Measurements from ENCODE around the gene MSRB1. TPM values are rescaled to one million over a fixed set of nuclear protein-coding genes. Genes with fewer than 3 reads are reported as not detected.
"Not testable (repeated sequence)": the region's sequence is repeated elsewhere in the genome, so short reads cannot be mapped to it uniquely, and the experiment has no call there.

MSRB1 gene
- total RNA-seq, 1 experiment from 2014 or later, result 18.3 TPM

GRCh38 chr16:1899641-1900451 lies 43.2 kb downstream of the MSRB1 start:
- POLR2A ChIA-PET, result interaction anchor here (0.6 kb wide), 1 partner anchor 26 kb away, joined by 3 read pairs; no protein-coding TSS in a partner anchor
- H3K9me3 ChIP-seq (ENCODE audit: control insufficient read depth in 1 of 2, insufficient read depth in 1 of 2, low read depth in 1 of 2, low read length in 2 of 2), result no peaks in the 10 kb centered on the region
- intact Hi-C loops (cut with micrococcal nuclease), result no loop called here
- no peak overlapping the region for H3K9ac ChIP-seq (ENCODE audit: low read length)
- no peak overlapping the region for H3K4me2 ChIP-seq (ENCODE audit: low read length)
- H3K4me3 ChIP-seq (replicated peaks in 1 of 2; ENCODE audit: low read depth in 1 of 2, low read length in 2 of 2), result no peak overlapping the region
- no TSS peak for BruUV-seq (replicated peaks)
- RAD21 ChIA-PET (ENCODE audit: low non-redundant PET in 1 of 2, low total read pairs in 2 of 2, uncharacterized antibody in 2 of 2, unreplicated experiment in 2 of 2), result no interaction called here
- peaks cover 2 to 10% of the 10 kb centered on the region in 2 experiments; a peak in 2 of 4 replicates for H3K4me1 ChIP-seq (ENCODE audit: control insufficient read depth in 1 of 2, insufficient read depth in 2 of 2, low read length in 2 of 2)
- no peaks in the 10 kb centered on the region for H3K27me3 ChIP-seq (ENCODE audit: insufficient read depth, low read length)
- ATAC-seq (no peak), DNase-seq (ENCODE audit: low read depth, low spot score) (no peak)
- H4K20me1 ChIP-seq (ENCODE audit: insufficient read depth), result no peaks in the 10 kb centered on the region
- H3K36me3 ChIP-seq (ENCODE audit: control insufficient read depth in 1 of 2, insufficient read depth in 2 of 2, low read length in 2 of 2), result no peaks in the 10 kb centered on the region
- no peaks in the 10 kb centered on the region for H3K9me2 ChIP-seq (ENCODE audit: insufficient read depth)
- no peaks in the 10 kb centered on the region for H3K79me2 ChIP-seq (ENCODE audit: insufficient read depth, low read length)
- no peak overlapping the region for H3K27ac ChIP-seq (ENCODE audit: low read depth, low read length)
- CTCF ChIA-PET, result no interaction called here
- no peak overlapping the region for H2AFZ ChIP-seq (ENCODE audit: low read depth, low read length, poor library complexity, severe bottlenecking)
- TF ChIP-seq CEBPB (IDR thresholded peaks at IDR 0.05; ENCODE audit: low read depth) (no peak), ZNF274 (IDR thresholded peaks at IDR 0.05; ENCODE audit: low read depth, low read length) (no peak), MAX (IDR thresholded peaks at IDR 0.05) (no peak), SIN3A (IDR thresholded peaks at IDR 0.05; ENCODE audit: low read depth) (no peak), CTCF (IDR thresholded peaks at IDR 0.05 in 2 of 3, conservative IDR thresholded peaks at IDR 0.05 in 1 of 3; ENCODE audit: borderline replicate concordance in 1 of 3, insufficient read depth in 1 of 3, low read depth in 2 of 3, low read length in 2 of 3) (no peak)
- TF ChIP-seq, protein P1, sequence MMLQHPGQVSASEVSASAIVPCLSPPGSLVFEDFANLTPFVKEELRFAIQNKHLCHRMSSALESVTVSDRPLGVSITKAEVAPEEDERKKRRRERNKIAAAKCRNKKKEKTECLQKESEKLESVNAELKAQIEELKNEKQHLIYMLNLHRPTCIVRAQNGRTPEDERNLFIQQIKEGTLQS (IDR thresholded peaks at IDR 0.05), result no peak

DNA sequence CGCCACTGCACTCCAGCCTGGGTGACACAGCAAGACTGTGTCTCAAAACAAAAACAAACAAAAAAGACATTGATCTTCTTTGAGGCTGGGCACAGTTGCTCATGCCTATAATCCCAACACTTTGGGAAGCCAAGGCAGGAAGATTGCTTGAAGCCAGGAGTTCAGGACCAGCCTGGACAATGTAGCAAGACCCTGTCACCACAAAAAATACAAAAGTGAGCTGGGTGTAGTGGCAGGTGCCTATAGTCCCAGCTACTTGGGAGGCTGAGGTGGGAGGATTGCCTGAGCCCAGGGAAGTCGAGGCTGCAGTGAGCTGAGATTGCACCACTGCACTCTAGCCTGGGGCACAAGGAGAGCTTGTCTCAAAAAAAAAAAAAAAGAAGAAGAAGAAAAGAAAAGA lies 45.3 kb downstream of the MSRB1 start:
- H3K27ac ChIP-seq (ENCODE audit: low read depth, low read length); CTCF ChIA-PET; H3K4me3 ChIP-seq (replicated peaks in 1 of 2; ENCODE audit: low read depth in 1 of 2, low read length in 2 of 2); H3K27me3 ChIP-seq (ENCODE audit: insufficient read depth, low read length); H4K20me1 ChIP-seq (ENCODE audit: insufficient read depth); intact Hi-C loops (cut with micrococcal nuclease); H3K9ac ChIP-seq (ENCODE audit: low read length); POLR2A ChIA-PET; H2AFZ ChIP-seq (ENCODE audit: low read depth, low read length, poor library complexity, severe bottlenecking); DNase-seq (ENCODE audit: low read depth, low spot score); H3K9me3 ChIP-seq (ENCODE audit: control insufficient read depth in 1 of 2, insufficient read depth in 1 of 2, low read depth in 1 of 2, low read length in 2 of 2); H3K9me2 ChIP-seq (ENCODE audit: insufficient read depth); H3K79me2 ChIP-seq (ENCODE audit: insufficient read depth, low read length); BruUV-seq (replicated peaks); ATAC-seq; H3K4me2 ChIP-seq (ENCODE audit: low read length); H3K36me3 ChIP-seq (ENCODE audit: control insufficient read depth in 1 of 2, insufficient read depth in 2 of 2, low read length in 2 of 2): not testable (repeated sequence)
- peaks cover 2 to 10% of the 10 kb centered on the region in 2 experiments; a peak in 2 of 4 replicates for H3K4me1 ChIP-seq (ENCODE audit: control insufficient read depth in 1 of 2, insufficient read depth in 2 of 2, low read length in 2 of 2)
- RAD21 ChIA-PET (ENCODE audit: low non-redundant PET in 1 of 2, low total read pairs in 2 of 2, uncharacterized antibody in 2 of 2, unreplicated experiment in 2 of 2), result interaction anchor here in 1 of 2 experiments (0.7 kb wide), 1 partner anchor 126 kb away, joined by 4 read pairs; no protein-coding TSS in a partner anchor

All from HCT116 (cell line).